Measurements from ENCODE around the gene ARMH3.

ARMH3 gene

GRCh38 chr10:101818119-101818871 is 237.7 kb downstream of the ARMH3 start, which contains the start of gene OGA:
OGA (minus strand) TSS chr10:101818444; CDS start chr10:101818022, 422 bp downstream.
- peak; percentile 99 for FAIRE-seq
- DNase-seq (ENCODE audit: extremely low spot score, insufficient read length, low read depth), result peak; percentile 92

GRCh38 chr10:101817337-101818118 is 238.4 kb downstream of the ARMH3 start:
- FAIRE-seq (peak; percentile 5), DNase-seq (ENCODE audit: extremely low spot score, insufficient read length, low read depth) (no peak)

GRCh38 chr10:101816913-101817336 is 239.0 kb downstream of the ARMH3 start:
- no peak for FAIRE-seq
- DNase-seq (ENCODE audit: extremely low spot score, insufficient read length, low read depth), result no peak

- DNase-seq (ENCODE audit: extremely low spot score, insufficient read length, low read depth) (no peak), FAIRE-seq (no peak)
These were observed 239.6 kb downstream of the ARMH3 start for GRCh38 chr10:101816376-101816775.

GRCh38 chr10:101814466-101815071 is 241.4 kb downstream of the ARMH3 start:
- DNase-seq (ENCODE audit: extremely low spot score, insufficient read length, low read depth), result no peak

GRCh38 chr10:101812606-101813005 is 243.4 kb downstream of the ARMH3 start:
- FAIRE-seq (no peak), DNase-seq (ENCODE audit: extremely low spot score, insufficient read length, low read depth) (no peak)

More at GRCh38 chr10:101814466-101815071, 241.4 kb downstream of the ARMH3 start:
- FAIRE-seq, result peak; percentile 82

- no peak for DNase-seq (ENCODE audit: extremely low spot score, insufficient read length, low read depth)
- FAIRE-seq, result peak; percentile 12
These were observed 248.8 kb downstream of the ARMH3 start for GRCh38 chr10:101807158-101807557.

- DNase-seq (ENCODE audit: extremely low spot score, insufficient read length, low read depth), result no peak
- no peak for FAIRE-seq
These were observed 252.5 kb downstream of the ARMH3 start for GRCh38 chr10:101803511-101803910.

GRCh38 chr10:101797403-101798059 is 258.4 kb downstream of the ARMH3 start:
- DNase-seq (ENCODE audit: extremely low spot score, insufficient read length, low read depth) (no peak), FAIRE-seq (no peak)
